ENCODE results near the gene SCN10A.

DNA sequence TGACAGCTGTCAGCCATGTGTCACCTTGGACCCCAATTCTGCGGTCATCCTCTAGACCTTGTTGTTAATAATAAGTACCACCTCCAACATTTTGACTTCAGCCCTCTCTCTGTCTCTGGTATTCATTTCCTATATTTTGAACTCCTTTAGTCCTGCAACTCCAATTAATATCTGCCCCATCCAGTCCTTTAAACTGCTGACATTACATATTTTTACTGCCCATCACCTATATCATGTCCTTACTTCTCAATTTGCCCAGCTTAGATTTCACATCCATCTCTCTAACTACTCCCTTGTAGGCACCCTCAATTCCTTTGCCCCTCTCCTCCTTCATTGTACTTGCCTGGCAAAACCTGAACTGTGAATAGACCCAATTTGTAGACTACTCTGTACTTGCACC, 73.5 kb downstream of the SCN10A start:
- TF ChIP-seq POLR2A (IDR thresholded peaks at IDR 0.05) = no peak
- TF ChIP-seq, protein P1, sequence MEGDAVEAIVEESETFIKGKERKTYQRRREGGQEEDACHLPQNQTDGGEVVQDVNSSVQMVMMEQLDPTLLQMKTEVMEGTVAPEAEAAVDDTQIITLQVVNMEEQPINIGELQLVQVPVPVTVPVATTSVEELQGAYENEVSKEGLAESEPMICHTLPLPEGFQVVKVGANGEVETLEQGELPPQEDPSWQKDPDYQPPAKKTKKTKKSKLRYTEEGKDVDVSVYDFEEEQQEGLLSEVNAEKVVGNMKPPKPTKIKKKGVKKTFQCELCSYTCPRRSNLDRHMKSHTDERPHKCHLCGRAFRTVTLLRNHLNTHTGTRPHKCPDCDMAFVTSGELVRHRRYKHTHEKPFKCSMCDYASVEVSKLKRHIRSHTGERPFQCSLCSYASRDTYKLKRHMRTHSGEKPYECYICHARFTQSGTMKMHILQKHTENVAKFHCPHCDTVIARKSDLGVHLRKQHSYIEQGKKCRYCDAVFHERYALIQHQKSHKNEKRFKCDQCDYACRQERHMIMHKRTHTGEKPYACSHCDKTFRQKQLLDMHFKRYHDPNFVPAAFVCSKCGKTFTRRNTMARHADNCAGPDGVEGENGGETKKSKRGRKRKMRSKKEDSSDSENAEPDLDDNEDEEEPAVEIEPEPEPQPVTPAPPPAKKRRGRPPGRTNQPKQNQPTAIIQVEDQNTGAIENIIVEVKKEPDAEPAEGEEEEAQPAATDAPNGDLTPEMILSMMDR (IDR thresholded peaks at IDR 0.05) = no peak

Measured in gastroesophageal sphincter (tissue), 3 donors.